Endothelial cell (in vitro differentiated cells): ENCODE data around the gene SLC49A4. TPM values are rescaled to one million over a fixed set of nuclear protein-coding genes. Genes with fewer than 3 reads are reported as not detected.
A peak's percentile ranks its signal among the peaks of the same experiment; 100 is the strongest.

ENCODE experiments used
- DNase-seq: peaks from one replicate; pipeline ENCODE4 v3.0.0; 2021; ENCODE audit warnings: low spot score
- H3K27ac Mint-ChIP-seq: one replicate; pipeline ENCODE4 v1.8.0; 2021; ENCODE audit warnings: mixed read lengths, inconsistent platforms; ENCODE audit not compliant: unreplicated experiment
- H3K27me3 Mint-ChIP-seq: one replicate; pipeline ENCODE4 v1.8.0; 2021; ENCODE audit warnings: mild to moderate bottlenecking, moderate library complexity, mixed read lengths, inconsistent platforms; ENCODE audit not compliant: unreplicated experiment
- H3K36me3 Mint-ChIP-seq: one replicate; pipeline ENCODE4 v1.8.0; 2021; ENCODE audit warnings: mild to moderate bottlenecking, low read depth, mixed read lengths, inconsistent platforms; ENCODE audit not compliant: unreplicated experiment
- H3K4me1 Mint-ChIP-seq: one replicate; pipeline ENCODE4 v1.8.0; 2021; ENCODE audit warnings: mild to moderate bottlenecking, mixed read lengths, inconsistent platforms; ENCODE audit not compliant: unreplicated experiment
- H3K4me3 Mint-ChIP-seq: one replicate; pipeline ENCODE4 v1.8.0; 2021; ENCODE audit warnings: mild to moderate bottlenecking, mixed read lengths, inconsistent platforms; ENCODE audit not compliant: unreplicated experiment
- H3K9me3 Mint-ChIP-seq: one replicate; pipeline ENCODE4 v1.8.0; 2021; ENCODE audit warnings: mixed read lengths, inconsistent platforms; ENCODE audit not compliant: unreplicated experiment
- CTCF ChIP-seq: fragments of 200-600 bp; sonication (generic); IDR thresholded peaks from one replicate; pipeline ENCODE4 v1.5.0; 2021; ENCODE audit warnings: antibody characterized with exemption; ENCODE audit not compliant: unreplicated experiment
- total RNA-seq: library from RNA; stranded (reverse); fragmentation: NEBNext Ultra II Directional; extraction: Animal tissue kit (Norgen Biotek cat#: 25700); gene quantifications from one replicate; pipeline ENCODE4 v1.2.1, GENCODE V29; 2021; ENCODE audit not compliant: unreplicated experiment

SLC49A4 gene
- total RNA-seq, 1 donor from 2014 or later = 10.2 TPM

GRCh38 chr3:122919291-122919610 is 124.4 kb downstream of the SLC49A4 start:
- H3K4me3 Mint-ChIP-seq = no peak overlapping the region
- no peak overlapping the region for H3K27ac Mint-ChIP-seq
- no peak for DNase-seq
- no peak for TF ChIP-seq CTCF
- peaks cover 4% of the 10 kb centered on the region for H3K36me3 Mint-ChIP-seq
- peaks cover 14% of the 10 kb centered on the region for H3K27me3 Mint-ChIP-seq
- no peaks in the 10 kb centered on the region for H3K9me3 Mint-ChIP-seq
- no peaks in the 10 kb centered on the region for H3K4me1 Mint-ChIP-seq

GRCh38 chr3:122920986-122921385 is 126.1 kb downstream of the SLC49A4 start:
- Mint-ChIP-seq H3K4me1 (no peaks in the 10 kb centered on the region), H3K36me3 (peaks cover 4% of the 10 kb centered on the region), H3K4me3 (no peak overlapping the region), H3K27ac (no peak overlapping the region), H3K27me3 (peaks cover 11% of the 10 kb centered on the region), H3K9me3 (no peaks in the 10 kb centered on the region)
- no peak for TF ChIP-seq CTCF
- DNase-seq = no peak

- H3K36me3 Mint-ChIP-seq = peaks cover 4% of the 10 kb centered on the region
- no peak overlapping the region for H3K4me3 Mint-ChIP-seq
- H3K4me1 Mint-ChIP-seq = no peaks in the 10 kb centered on the region
- no peak for TF ChIP-seq CTCF
- peaks cover 10% of the 10 kb centered on the region for H3K27me3 Mint-ChIP-seq
- no peaks in the 10 kb centered on the region for H3K9me3 Mint-ChIP-seq
- peak; percentile 53 for DNase-seq
- H3K27ac Mint-ChIP-seq = no peak overlapping the region
Observed at GRCh38 chr3:122921791-122922651, 127.2 kb downstream of the SLC49A4 start.

- Mint-ChIP-seq H3K27me3 (peaks cover 7% of the 10 kb centered on the region), H3K4me1 (no peaks in the 10 kb centered on the region), H3K27ac (no peak overlapping the region), H3K36me3 (peaks cover 4% of the 10 kb centered on the region), H3K9me3 (no peaks in the 10 kb centered on the region), H3K4me3 (no peak overlapping the region)
- no peak for TF ChIP-seq CTCF
- no peak for DNase-seq
Observed at GRCh38 chr3:122923611-122924010, 128.7 kb downstream of the SLC49A4 start.

GRCh38 chr3:122924056-122924455 is 129.2 kb downstream of the SLC49A4 start:
- no peak for DNase-seq
- Mint-ChIP-seq H3K27ac (no peak overlapping the region), H3K36me3 (peaks cover 4% of the 10 kb centered on the region), H3K4me3 (no peak overlapping the region), H3K27me3 (peaks cover 7% of the 10 kb centered on the region), H3K4me1 (no peaks in the 10 kb centered on the region), H3K9me3 (no peaks in the 10 kb centered on the region)
- TF ChIP-seq CTCF = no peak
